PC-9 (cell line): ENCODE data around the gene TOM1L2. TPM values are rescaled to one million over a fixed set of nuclear protein-coding genes. Genes with fewer than 3 reads are reported as not detected.

Experiments
- BruUV-seq: library from RNA; stranded (reverse); fragments of 400-500 nt; replicated peaks from 2 replicates; lab custom pipeline; 2021; lab: Mats Ljungman, UMichigan
- CTCF ChIA-PET: fragments of 300-600 bp; sonication (Branson Sonifier 250); formaldehyde crosslinking; loops from one replicate; lab custom pipeline; 2022; ENCODE audit warnings: antibody characterized with exemption; lab: Charles Lee
- POLR2A ChIA-PET: fragments of 300-600 bp; sonication (Branson Sonifier 250); formaldehyde crosslinking; loops from one replicate; lab custom pipeline; 2022; ENCODE audit warnings: antibody characterized with exemption; ENCODE audit not compliant: unreplicated experiment; lab: Charles Lee
- DNase-seq, 2 experiments: peaks; one replicate each; pipeline versions ENCODE4 v3.0.0 to v3.0.0-alpha.2; 2015 to 2022; ENCODE audit warnings: mixed read lengths in 1 of 2
- H2AFZ ChIP-seq: fragments of 200-600 bp; sonication (generic); 2 replicates; pipeline ENCODE4 v1.8.1; 2017; ENCODE audit warnings: antibody characterized with exemption
- H3F3A ChIP-seq: fragments of 200-600 bp; sonication (generic); 2 replicates; pipeline ENCODE4 v1.8.1; 2017; ENCODE audit warnings: antibody characterized with exemption, mild to moderate bottlenecking, low read depth; ENCODE audit not compliant: insufficient read depth
- H3K27ac ChIP-seq: fragments of 200-600 bp; sonication (generic); 2 replicates; pipeline ENCODE4 v1.6.1; 2016; ENCODE audit warnings: mixed run types
- H3K27me3 ChIP-seq: fragments of 200-600 bp; sonication (generic); 2 replicates; pipeline ENCODE4 v1.6.1; 2016; ENCODE audit warnings: low read depth, mixed run types; ENCODE audit not compliant: insufficient read depth
- H3K36me3 ChIP-seq: fragments of 200-600 bp; sonication (generic); 2 replicates; pipeline ENCODE4 v1.6.1; 2016; ENCODE audit warnings: low read depth, mixed run types
- H3K4me1 ChIP-seq: fragments of 200-600 bp; sonication (generic); replicated peaks from 2 replicates; pipeline ENCODE4 v1.6.1; 2016; ENCODE audit warnings: mixed run types; ENCODE audit not compliant: insufficient read depth
- H3K4me2 ChIP-seq: fragments of 200-600 bp; sonication (generic); 2 replicates; pipeline ENCODE4 v1.6.1; 2017; ENCODE audit warnings: mixed run types
- H3K4me3 ChIP-seq: fragments of 200-600 bp; sonication (generic); 2 replicates; pipeline ENCODE4 v1.6.1; 2016; ENCODE audit warnings: mixed run types
- H3K79me2 ChIP-seq: fragments of 200-600 bp; sonication (generic); 2 replicates; pipeline ENCODE4 v1.6.1; 2017; ENCODE audit warnings: low read depth, mixed run types
- H3K9me2 ChIP-seq: fragments of 200-600 bp; sonication (generic); 2 replicates; pipeline ENCODE4 v1.8.1; 2017; ENCODE audit warnings: mild to moderate bottlenecking; ENCODE audit not compliant: insufficient read depth
- H3K9me3 ChIP-seq: fragments of 200-600 bp; sonication (generic); 2 replicates; pipeline ENCODE4 v1.8.1; 2016; ENCODE audit warnings: low read depth; ENCODE audit not compliant: insufficient read depth
- H4K20me1 ChIP-seq: fragments of 200-600 bp; sonication (generic); 2 replicates; pipeline ENCODE4 v1.8.1; 2017; ENCODE audit not compliant: insufficient read depth
- CTCF ChIP-seq: fragments of 200-600 bp; sonication (generic); conservative IDR thresholded peaks from 2 replicates; pipeline ENCODE4 v1.6.1; 2017; ENCODE audit warnings: mixed run types, antibody characterized with exemption, mild to moderate bottlenecking, moderate library complexity
- EZH2 ChIP-seq: fragments of 200-600 bp; sonication (generic); IDR thresholded peaks from 2 replicates; pipeline ENCODE4 v1.8.0; 2017; ENCODE audit warnings: antibody characterized with exemption, low read depth
- intact Hi-C: fragments of 100-400 bp; cut with micrococcal nuclease; formaldehyde crosslinking; loops from one replicate; pipeline ENCODE4 v1.10.0; 2022; ENCODE audit not compliant: unreplicated experiment
- total RNA-seq: library from RNA; stranded (reverse); gene quantifications from 2 replicates; pipeline ENCODE4 v1.2.3, GENCODE V29; 2021

Gene TOM1L2
- total RNA-seq, 1 experiment from 2014 or later: 68.5 TPM

GRCh38 chr17:18006495-18007239 lies 34.5 kb upstream of the TOM1L2 start:
- H3K36me3 ChIP-seq: no peaks in the 10 kb centered on the region
- H3K4me2 ChIP-seq: no peak overlapping the region
- no peak for DNase-seq
- ChIA-PET CTCF (interaction anchor here (0.6 kb wide), 1 partner anchor 19 kb away, joined by 3 read pairs; no protein-coding TSS in a partner anchor), POLR2A (no interaction called here)
- H3K79me2 ChIP-seq: no peaks in the 10 kb centered on the region
- no peaks in the 10 kb centered on the region for H3K9me2 ChIP-seq
- H3K27me3 ChIP-seq: no peaks in the 10 kb centered on the region
- intact Hi-C loops: no loop called here
- peaks cover 54% of the 10 kb centered on the region for H3K4me1 ChIP-seq
- no peak overlapping the region for H3K4me3 ChIP-seq
- BruUV-seq: no TSS peak
- no peak overlapping the region for H3K27ac ChIP-seq
- H3K9me3 ChIP-seq: no peaks in the 10 kb centered on the region
- H2AFZ ChIP-seq: no peak overlapping the region
- TF ChIP-seq CTCF (no peak), EZH2 (no peak)
- H4K20me1 ChIP-seq: no peaks in the 10 kb centered on the region
- H3F3A ChIP-seq: peaks cover 39% of the 10 kb centered on the region

GRCh38 chr17:18005496-18005895 lies 33.3 kb upstream of the TOM1L2 start:
- Histone ChIP-seq H3F3A (peaks cover 39% of the 10 kb centered on the region), H3K4me1 (peaks cover 54% of the 10 kb centered on the region), H3K4me3 (no peak overlapping the region), H4K20me1 (no peaks in the 10 kb centered on the region), H3K27ac (peak overlapping the region; percentile 22; the same call in 1 of the 2 replicates), H2AFZ (no peak overlapping the region), H3K9me3 (no peaks in the 10 kb centered on the region), H3K27me3 (no peaks in the 10 kb centered on the region), H3K79me2 (no peaks in the 10 kb centered on the region), H3K9me2 (no peaks in the 10 kb centered on the region), H3K4me2 (peak overlapping the region; percentile 53), H3K36me3 (no peaks in the 10 kb centered on the region)
- CTCF ChIA-PET: no interaction called here
- intact Hi-C loops: no loop called here
- DNase-seq: peak; percentile 24 to 69
- TF ChIP-seq EZH2: no peak
- TF ChIP-seq CTCF: no peak
- POLR2A ChIA-PET: interaction anchor here (0.5 to 0.6 kb wide), 2 partner anchors 55 to 84 kb away, joined by 4 read pairs; no protein-coding TSS in a partner anchor
- no TSS peak for BruUV-seq

- peak overlapping the region; percentile 53 for H3K4me2 ChIP-seq
- no peak overlapping the region for H3K4me3 ChIP-seq
- CTCF ChIA-PET: interaction anchor here (0.8 kb wide), 1 partner anchor 20 kb away, joined by 5 read pairs; no protein-coding TSS in a partner anchor
- POLR2A ChIA-PET: interaction anchor here (0.8 kb wide), 1 partner anchor 9 kb away, joined by 16 read pairs; no protein-coding TSS in a partner anchor
- no peaks in the 10 kb centered on the region for H3K27me3 ChIP-seq
- peak overlapping the region; percentile 22; the same call in 1 of the 2 replicates for H3K27ac ChIP-seq
- no peak for DNase-seq
- no peaks in the 10 kb centered on the region for H3K79me2 ChIP-seq
- no peaks in the 10 kb centered on the region for H4K20me1 ChIP-seq
- peaks cover 39% of the 10 kb centered on the region for H3F3A ChIP-seq
- H2AFZ ChIP-seq: no peak overlapping the region
- H3K36me3 ChIP-seq: no peaks in the 10 kb centered on the region
- TF ChIP-seq CTCF: peak; percentile 31
- TF ChIP-seq EZH2: no peak
- no TSS peak for BruUV-seq
- H3K9me2 ChIP-seq: no peaks in the 10 kb centered on the region
- intact Hi-C loops: no loop called here
- H3K9me3 ChIP-seq: no peaks in the 10 kb centered on the region
- peaks cover 54% of the 10 kb centered on the region for H3K4me1 ChIP-seq
Observed at GRCh38 chr17:18004884-18005305, 32.7 kb upstream of the TOM1L2 start.
